Right lobe of liver (tissue), 4 donors: Measurements from ENCODE around the gene ELFN1.

Experiments
- CTCF ChIP-seq, 4 donors: fragments of 200-600 bp in 3 of 4; fragments of 450-650 bp in 1 of 4; IDR thresholded peaks; one replicate each; pipeline versions ENCODE4 v1.5.1 to v1.8.0; 2016 to 2022; ENCODE audit warnings: antibody characterized with exemption in 4 of 4, mild to moderate bottlenecking in 2 of 4
- POLR2A ChIP-seq: fragments of 450-650 bp; IDR thresholded peaks from one replicate; pipeline ENCODE4 v1.6.1; 2017; ENCODE audit warnings: antibody characterized with exemption, mild to moderate bottlenecking
- donor health status: DM: no; HTN: no; CAD: no.
- donor health status: DM: no; HTN: no; CAD: no.
- donor health status: DM: no; HTN: yes; CAD: no.

GRCh38 chr7:1725766-1726630 lies 55.9 kb downstream of the ELFN1 start:
- TF ChIP-seq CTCF (IDR thresholded peaks at IDR 0.05) (no peak), POLR2A (no peak)
